K562 (cell line): Measurements from ENCODE around the gene NSDHL. TPM values are rescaled to one million over a fixed set of nuclear protein-coding genes. Genes with fewer than 3 reads are reported as not detected.
A peak's percentile ranks its signal among the peaks of the same experiment; 100 is the strongest.

Experiments
- ATAC-seq: fragments of 200-7000 bp; cut with Tn5 transposase; 3 replicates; pipeline ENCODE4 v1.9.1; 2020; ENCODE audit warnings: moderate library complexity
- BruUV-seq: library from RNA; stranded (reverse); fragments of 400-500 nt; replicated peaks from 2 replicates; lab custom pipeline; 2021; lab: Mats Ljungman, UMichigan
- CTCF ChIA-PET: fragments of 300-600 bp; formaldehyde crosslinking; extraction: SDS; loops from one replicate; lab custom pipeline; 2021; ENCODE audit warnings: low intra/inter-chr PET ratio; lab: Yijun Ruan, JAX
- POLR2A ChIA-PET: fragments of 300-600, 350-650 bp; sonication (Branson Sonifier 250); formaldehyde crosslinking; extraction: SDS; loops from one replicate; lab custom pipeline; 2021; ENCODE audit warnings: antibody characterized with exemption, inconsistent platforms; lab: Yijun Ruan, JAX
- DNase-seq, 4 experiments: peaks; one replicate each; pipeline versions ENCODE4 v3.0.0 to v3.0.0-alpha.2; 2011 to 2018; ENCODE audit warnings: low spot score in 3 of 4, mixed read lengths in 3 of 4; ENCODE audit errors: extremely low read depth in 1 of 4
- FAIRE-seq: peaks from 2 replicates; lab custom pipeline; 2011; peaks lifted over from hg19 to GRCh38; lab: Jason Lieb, UNC
- H2AFZ ChIP-seq: 2 replicates; pipeline ENCODE4 v1.6.0; 2011; ENCODE audit warnings: low read depth, low read length, control low read depth, inconsistent platforms
- H3K27ac ChIP-seq: fragments of 200-600 bp; 3 replicates; pipeline ENCODE4 v1.8.0; 2011; ENCODE audit warnings: low read depth, mild to moderate bottlenecking, control low read depth, inconsistent platforms, low read length, moderate library complexity, mixed read lengths; ENCODE audit errors: extremely low read depth
- H3K27me3 ChIP-seq, 2 experiments: fragments of 300-600 bp in 1 of 2; 2 replicates in 1 of 2; 3 replicates in 1 of 2; pipeline versions ENCODE4 v1.6.0 to v1.8.0; 2011; ENCODE audit warnings: inconsistent platforms in 2 of 2, low read length in 2 of 2, mild to moderate bottlenecking in 1 of 2, mixed read lengths in 1 of 2, moderate library complexity in 1 of 2; ENCODE audit not compliant: control insufficient read depth in 2 of 2, insufficient read depth in 2 of 2
- H3K36me3 ChIP-seq: fragments of 300-600 bp; 3 replicates; pipeline ENCODE4 v1.8.0; 2011; ENCODE audit warnings: mild to moderate bottlenecking, low read length, inconsistent platforms; ENCODE audit not compliant: control insufficient read depth, insufficient read depth
- H3K4me1 ChIP-seq, 2 experiments: fragments of 200-600 bp in 1 of 2; replicated peaks in 1 of 2; 2 replicates in 1 of 2; 3 replicates in 1 of 2; pipeline versions ENCODE4 v1.5.1 to v1.8.0; 2011; ENCODE audit warnings: inconsistent platforms in 2 of 2, low read length in 2 of 2, mild to moderate bottlenecking in 1 of 2, mixed read lengths in 1 of 2, moderate library complexity in 1 of 2; ENCODE audit not compliant: control insufficient read depth in 2 of 2, insufficient read depth in 2 of 2
- H3K4me2 ChIP-seq: 2 replicates; pipeline ENCODE4 v1.6.1; 2011; ENCODE audit warnings: low read length, control low read depth, inconsistent platforms, mixed read lengths; ENCODE audit not compliant: insufficient read depth
- H3K4me3 ChIP-seq: fragments of 200-600 bp; sonication (generic), shearing (Covaris generic); 2 replicates; pipeline ENCODE4 v1.5.1; 2016; ENCODE audit warnings: control low read depth, inconsistent platforms
- H3K79me2 ChIP-seq: fragments of 200-600 bp; 3 replicates; pipeline ENCODE4 v1.8.0; 2011; ENCODE audit warnings: low read length, inconsistent platforms; ENCODE audit not compliant: control insufficient read depth, insufficient read depth
- H3K9ac ChIP-seq, 2 experiments: 2 replicates each; pipeline versions ENCODE4 v1.6.0 to v1.6.1; 2011; ENCODE audit warnings: low read depth in 2 of 2, low read length in 2 of 2, control low read depth in 1 of 2, inconsistent platforms in 1 of 2, mild to moderate bottlenecking in 1 of 2, mixed read lengths in 1 of 2; ENCODE audit not compliant: insufficient read depth in 1 of 2
- H3K9me1 ChIP-seq: one replicate; pipeline ENCODE4 v1.6.0; 2011; ENCODE audit warnings: inconsistent platforms, mild to moderate bottlenecking, low read length, moderate library complexity; ENCODE audit not compliant: control insufficient read depth, insufficient read depth
- H3K9me3 ChIP-seq: replicated peaks from 2 replicates; pipeline ENCODE4 v1.5.1; 2011; ENCODE audit warnings: low read depth, low read length, inconsistent platforms; ENCODE audit not compliant: control insufficient read depth, insufficient read depth
- H4K20me1 ChIP-seq: replicated peaks from 2 replicates; pipeline ENCODE4 v1.6.1; 2011; ENCODE audit warnings: low read length, inconsistent platforms, mixed read lengths; ENCODE audit not compliant: control insufficient read depth, insufficient read depth
- ARID2 ChIP-seq: fragments of 450-650 bp; IDR thresholded peaks from 2 replicates; pipeline ENCODE4 v1.6.1; 2017; ENCODE audit warnings: antibody characterized with exemption, mild to moderate bottlenecking
- ATF1 ChIP-seq, 2 experiments: fragments of 450-650 bp in 1 of 2; IDR thresholded peaks; 2 replicates each; pipeline ENCODE4 v1.6.1; 2016; ENCODE audit warnings: missing compliant biosample characterization in 1 of 2, missing genetic modification characterization in 1 of 2
- BCOR ChIP-seq: fragments of 450-650 bp; IDR thresholded peaks from 2 replicates; pipeline ENCODE4 v1.6.1; 2016
- NEUROD1 ChIP-seq: fragments of 150-350 bp; IDR thresholded peaks from 2 replicates; pipeline ENCODE4 v1.6.1; 2014; ENCODE audit warnings: borderline replicate concordance, low read length, low read depth; ENCODE audit not compliant: partially characterized antibody
- POLR3G ChIP-seq: IDR thresholded peaks from 2 replicates; pipeline ENCODE4 v1.6.1; 2011; ENCODE audit not compliant: insufficient read length, insufficient replicate concordance; ENCODE audit errors: extremely low read depth
- SPI1 ChIP-seq: IDR thresholded peaks from 2 replicates; pipeline ENCODE4 v1.6.1; 2011; ENCODE audit warnings: low read depth, low read length, control low read depth, borderline replicate concordance
- WGBS: fragments of 100-300 bp; shearing (Covaris generic); methylation state at CpG from one replicate; pipeline ENCODE4 v1.1.6; 2016; ENCODE audit warnings: low coverage, mixed read lengths; ENCODE audit not compliant: insufficient coverage; ENCODE audit errors: missing lambda C conversion rate; 5-methylcytosine and 5-hydroxymethylcytosine counted together
- in situ Hi-C: fragments of 300-500 bp; cut with MboI; formaldehyde crosslinking; loops from 4 replicates; pipeline ENCODE4 v1.15.0; 2018; ENCODE audit warnings: inconsistent platforms, mixed read lengths
- intact Hi-C: fragments of 100-400 bp; cut with micrococcal nuclease; formaldehyde crosslinking; loops from 2 replicates; pipeline ENCODE4 v1.14.2; 2022
- polyA plus RNA-seq, 8 experiments: library from polyadenylated mRNA; depleted of rRNA in 4 of 8; stranded (reverse) in 5 of 8; unstranded in 3 of 8; fragments of >200 nt; fragmentation: Nextera tagmentation in 2 of 8; fragmentation: Illumina TruSeq in 1 of 8; extraction: Ambion mirVana in 2 of 8; extraction: Trizol in 1 of 8; gene quantifications; 2 replicates each; pipeline versions ENCODE4 v1.2.1 to v1.2.3, GENCODE V29; 2011 to 2014; ENCODE audit warnings: inconsistent platforms in 1 of 8, missing spikeins in 1 of 8
- total RNA-seq, 7 experiments: library from RNA; depleted of rRNA in 6 of 7; stranded (reverse); fragments of >200 nt in 6 of 7; fragmentation: Illumina TruSeq in 2 of 7; extraction: Trizol in 2 of 7; gene quantifications; 2 replicates each; pipeline versions ENCODE4 v1.2.1 to v1.2.3, GENCODE V29; 2011 to 2021; ENCODE audit warnings: low replicate concordance in 1 of 7
- TF ChIP-seq, protein P1 (sequence below): sonication (generic); formaldehyde crosslinking; IDR thresholded peaks from 2 replicates; pipeline ENCODE4 v1.8.0; 2023; ENCODE audit warnings: mild to moderate bottlenecking, missing genetic modification reagents
- TF ChIP-seq, protein P2 (sequence below), 3 experiments: fragments of 200-800 bp in 1 of 3; fragments of 250-450 bp in 1 of 3; fragments of 450-650 bp in 1 of 3; sonication (Bioruptor Pico) in 1 of 3; sonication (Bioruptor generic) in 1 of 3; formaldehyde crosslinking in 1 of 3; IDR thresholded peaks; 2 replicates each; pipeline versions ENCODE4 v1.6.1 to v1.8.0; 2016 to 2022; ENCODE audit warnings: mild to moderate bottlenecking in 2 of 3, missing genetic modification characterization in 2 of 3, missing compliant biosample characterization in 1 of 3, moderate library complexity in 1 of 3
- TF ChIP-seq, protein P3 (sequence below): sonication (generic); formaldehyde crosslinking; IDR thresholded peaks from 2 replicates; pipeline ENCODE4 v1.9.0; 2022; ENCODE audit warnings: mild to moderate bottlenecking, missing genetic modification reagents

Gene NSDHL
- total and polyA plus RNA-seq, 9 of the 15 experiments (the other 6 are each of a cell fraction or from before 2014, with no cell fraction given): 22.5 to 63.4 (median 40.8) TPM

DNA sequence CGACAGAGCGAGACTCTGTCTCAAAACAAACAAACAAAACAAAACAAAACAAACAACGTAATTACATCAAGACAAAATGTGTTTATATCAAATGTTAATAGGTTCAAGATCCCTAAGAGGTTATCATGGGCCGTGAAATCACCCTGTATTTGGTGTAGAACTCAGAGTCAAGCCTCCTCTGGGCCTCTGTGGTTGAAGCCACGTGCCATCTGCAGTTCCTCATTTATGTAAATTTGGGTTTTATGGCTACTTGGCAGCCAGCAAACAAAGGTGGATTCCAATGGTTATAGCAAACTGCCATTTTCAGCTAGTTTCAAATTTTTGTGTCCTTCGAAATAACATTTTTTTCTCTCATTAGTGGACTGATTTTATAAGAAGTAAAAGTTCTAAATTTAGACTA, 16.4 kb downstream of the NSDHL start:
- peaks cover 6% of the 10 kb centered on the region for H3K9me1 ChIP-seq
- TF ChIP-seq SPI1: 0 out of 2 replicates have a peak, but pooled peaks have one; percentile 26
- TF ChIP-seq, protein P1, sequence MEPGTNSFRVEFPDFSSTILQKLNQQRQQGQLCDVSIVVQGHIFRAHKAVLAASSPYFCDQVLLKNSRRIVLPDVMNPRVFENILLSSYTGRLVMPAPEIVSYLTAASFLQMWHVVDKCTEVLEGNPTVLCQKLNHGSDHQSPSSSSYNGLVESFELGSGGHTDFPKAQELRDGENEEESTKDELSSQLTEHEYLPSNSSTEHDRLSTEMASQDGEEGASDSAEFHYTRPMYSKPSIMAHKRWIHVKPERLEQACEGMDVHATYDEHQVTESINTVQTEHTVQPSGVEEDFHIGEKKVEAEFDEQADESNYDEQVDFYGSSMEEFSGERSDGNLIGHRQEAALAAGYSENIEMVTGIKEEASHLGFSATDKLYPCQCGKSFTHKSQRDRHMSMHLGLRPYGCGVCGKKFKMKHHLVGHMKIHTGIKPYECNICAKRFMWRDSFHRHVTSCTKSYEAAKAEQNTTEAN (CRISPR knock-in tag): no peak
- in situ Hi-C loops (no loop called here), intact Hi-C loops (no loop called here)
- peaks cover 25% of the 10 kb centered on the region for H4K20me1 ChIP-seq
- no peak overlapping the region for H3K9ac ChIP-seq
- peaks cover 12 to 35% of the 10 kb centered on the region in 2 experiments for H3K4me1 ChIP-seq
- no peaks in the 10 kb centered on the region for H3K9me3 ChIP-seq
- H3K79me2 ChIP-seq: peaks cover 39% of the 10 kb centered on the region
- WGBS: 89% methylated on average over 6 of the region's 6 CpGs
- no peak overlapping the region for H3K4me2 ChIP-seq
- H3K27me3 ChIP-seq: no peaks in the 10 kb centered on the region
- H3K4me3 ChIP-seq: no peak overlapping the region
- no TSS peak for BruUV-seq
- no peak overlapping the region for H3K27ac ChIP-seq
- ChIA-PET POLR2A (no interaction called here), CTCF (no interaction called here)
- H3K36me3 ChIP-seq: peaks cover 86% of the 10 kb centered on the region; the same call in 2 of the 3 replicates
- ATAC-seq (no peak), DNase-seq (no peak), FAIRE-seq (no peak)
- no peak overlapping the region for H2AFZ ChIP-seq

DNA sequence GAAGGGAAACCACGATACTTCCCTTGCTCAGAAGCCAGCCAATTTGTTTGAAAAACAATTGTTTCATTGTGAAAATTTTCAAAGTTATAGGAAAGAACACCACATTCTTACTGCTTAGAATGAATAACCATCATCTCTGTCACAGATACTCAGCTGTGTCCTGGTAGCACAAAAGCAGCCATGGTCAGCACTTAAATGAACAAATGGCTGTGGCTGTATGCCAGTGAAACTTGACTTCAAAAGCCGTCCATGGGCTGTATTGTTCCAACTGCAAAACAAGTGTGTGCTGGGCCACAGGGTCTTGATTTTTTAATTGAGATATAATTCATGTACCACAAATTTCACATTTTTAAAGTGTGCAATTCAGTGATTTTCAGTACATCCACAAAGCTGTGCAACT, 19.6 kb downstream of the NSDHL start:
- Histone ChIP-seq H3K4me2 (no peak overlapping the region), H3K27me3 (no peaks in the 10 kb centered on the region), H3K79me2 (peaks cover 8% of the 10 kb centered on the region), H4K20me1 (peaks cover 6% of the 10 kb centered on the region), H3K27ac (no peak overlapping the region), H2AFZ (no peak overlapping the region), H3K4me3 (no peak overlapping the region), H3K9ac (no peak overlapping the region), H3K36me3 (peaks cover 86% of the 10 kb centered on the region; the same call in 2 of the 3 replicates), H3K4me1 (peaks cover 5 to 6% of the 10 kb centered on the region in 2 experiments; a peak in 2 of 5 replicates), H3K9me1 (no peaks in the 10 kb centered on the region), H3K9me3 (no peaks in the 10 kb centered on the region)
- no peak for ATAC-seq
- DNase-seq: no peak
- CTCF ChIA-PET: no interaction called here
- in situ Hi-C loops: no loop called here
- no TSS peak for BruUV-seq
- POLR2A ChIA-PET: interaction anchor here (0.6 kb wide), 1 partner anchor 11 kb away, joined by 3 read pairs; no protein-coding TSS in a partner anchor
- no peak for FAIRE-seq
- intact Hi-C loops: no loop called here
- WGBS: 87% methylated on average over 2 of the region's 2 CpGs
- TF ChIP-seq NEUROD1 (no peak), BCOR (no peak), ARID2 (no peak), POLR3G (no peak), ATF1 (CRISPR knock-in tag; IDR thresholded peaks at IDR 0.05) (no peak), ATF1 (tag; IDR thresholded peaks at IDR 0.05) (no peak)
- TF ChIP-seq, protein P2, sequence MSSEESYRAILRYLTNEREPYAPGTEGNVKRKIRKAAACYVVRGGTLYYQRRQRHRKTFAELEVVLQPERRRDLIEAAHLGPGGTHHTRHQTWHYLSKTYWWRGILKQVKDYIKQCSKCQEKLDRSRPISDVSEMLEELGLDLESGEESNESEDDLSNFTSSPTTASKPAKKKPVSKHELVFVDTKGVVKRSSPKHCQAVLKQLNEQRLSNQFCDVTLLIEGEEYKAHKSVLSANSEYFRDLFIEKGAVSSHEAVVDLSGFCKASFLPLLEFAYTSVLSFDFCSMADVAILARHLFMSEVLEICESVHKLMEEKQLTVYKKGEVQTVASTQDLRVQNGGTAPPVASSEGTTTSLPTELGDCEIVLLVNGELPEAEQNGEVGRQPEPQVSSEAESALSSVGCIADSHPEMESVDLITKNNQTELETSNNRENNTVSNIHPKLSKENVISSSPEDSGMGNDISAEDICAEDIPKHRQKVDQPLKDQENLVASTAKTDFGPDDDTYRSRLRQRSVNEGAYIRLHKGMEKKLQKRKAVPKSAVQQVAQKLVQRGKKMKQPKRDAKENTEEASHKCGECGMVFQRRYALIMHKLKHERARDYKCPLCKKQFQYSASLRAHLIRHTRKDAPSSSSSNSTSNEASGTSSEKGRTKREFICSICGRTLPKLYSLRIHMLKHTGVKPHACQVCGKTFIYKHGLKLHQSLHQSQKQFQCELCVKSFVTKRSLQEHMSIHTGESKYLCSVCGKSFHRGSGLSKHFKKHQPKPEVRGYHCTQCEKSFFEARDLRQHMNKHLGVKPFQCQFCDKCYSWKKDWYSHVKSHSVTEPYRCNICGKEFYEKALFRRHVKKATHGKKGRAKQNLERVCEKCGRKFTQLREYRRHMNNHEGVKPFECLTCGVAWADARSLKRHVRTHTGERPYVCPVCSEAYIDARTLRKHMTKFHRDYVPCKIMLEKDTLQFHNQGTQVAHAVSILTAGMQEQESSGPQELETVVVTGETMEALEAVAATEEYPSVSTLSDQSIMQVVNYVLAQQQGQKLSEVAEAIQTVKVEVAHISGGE (CRISPR knock-in tag; IDR thresholded peaks at IDR 0.05): no peak
- TF ChIP-seq, protein P3, sequence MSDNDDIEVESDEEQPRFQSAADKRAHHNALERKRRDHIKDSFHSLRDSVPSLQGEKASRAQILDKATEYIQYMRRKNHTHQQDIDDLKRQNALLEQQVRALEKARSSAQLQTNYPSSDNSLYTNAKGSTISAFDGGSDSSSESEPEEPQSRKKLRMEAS (CRISPR knock-in tag): no peak
